GM10266 (cell line): Measurements from ENCODE around the gene TYMS.
A peak's percentile ranks its signal among the peaks of the same experiment; 100 is the strongest.

Experiments used
- DNase-seq: peaks from one replicate; pipeline ENCODE4 v3.0.0; 2012; ENCODE audit errors: extremely low spot score
- CTCF ChIP-seq: IDR thresholded peaks from 2 replicates; pipeline ENCODE4 v1.5.1; 2012; ENCODE audit warnings: mild to moderate bottlenecking, low read depth; ENCODE audit not compliant: control insufficient read depth, insufficient read depth; ENCODE audit errors: missing control alignments

TYMS gene

GRCh38 chr18:711310-711656 is 53.8 kb downstream of the TYMS start:
- peak; percentile 20 for DNase-seq
- TF ChIP-seq CTCF = no peak

- peak; percentile 38 for TF ChIP-seq CTCF
- peak; percentile 78 for DNase-seq
Measured at GRCh38 chr18:711657-712400, 54.4 kb downstream of the TYMS start.

- peak; percentile 87 for TF ChIP-seq CTCF
- DNase-seq = peak; percentile 92
Measured at GRCh38 chr18:712401-713134, 55.1 kb downstream of the TYMS start, which contains the start of gene ENOSF1. Gene ENOSF1, minus strand, starts transcription at chr18:712630. Its CDS starts 43 bp downstream, at chr18:712587.

GRCh38 chr18:713135-713490 is 55.7 kb downstream of the TYMS start:
- TF ChIP-seq CTCF = no peak
- DNase-seq = no peak

GRCh38 chr18:715626-716025 is 58.2 kb downstream of the TYMS start:
- DNase-seq = no peak

GRCh38 chr18:717003-717402 is 59.5 kb downstream of the TYMS start:
- no peak for TF ChIP-seq CTCF
- no peak for DNase-seq

More at GRCh38 chr18:715626-716025, 58.2 kb downstream of the TYMS start:
- TF ChIP-seq CTCF = no peak
